ENCODE results near the gene ZNF497. TPM values are rescaled to one million over a fixed set of nuclear protein-coding genes. Genes with fewer than 3 reads are reported as not detected.

Gene ZNF497
- total and polyA plus RNA-seq, 9 of the 15 experiments (the other 6 are each of a cell fraction or from before 2014, with no cell fraction given), result 0.06 to 0.98 (median 0.44) TPM; not detected in 1

GRCh38 chr19:58318297-58318696 is 44.3 kb downstream of the ZNF497 start (continued):
- TF ChIP-seq HDAC3 (IDR thresholded peaks at IDR 0.05; ENCODE audit: borderline replicate concordance, partially characterized antibody) (no peak), MEIS2 (IDR thresholded peaks at IDR 0.05; ENCODE audit: partially characterized antibody) (no peak), MYBL2 (IDR thresholded peaks at IDR 0.05; ENCODE audit: low read depth) (no peak), MYBL2 (CRISPR knock-in tag; IDR thresholded peaks at IDR 0.05; ENCODE audit: borderline replicate concordance) (no peak), ZNF695 (CRISPR knock-in tag; IDR thresholded peaks at IDR 0.05) (no peak), SFPQ (IDR thresholded peaks at IDR 0.05; ENCODE audit: low read depth, low read length) (no peak)

- Histone ChIP-seq H3K79me2 (ENCODE audit: control insufficient read depth, insufficient read depth, low read length) (no peaks in the 10 kb centered on the region; the same call in 2 of the 3 replicates), H4K20me1 (replicated peaks; ENCODE audit: control insufficient read depth, insufficient read depth, low read length) (no peaks in the 10 kb centered on the region), H3K27ac (ENCODE audit: extremely low read depth, low read depth, low read length) (no peak overlapping the region), H3K9ac (ENCODE audit: insufficient read depth in 1 of 2, low read depth in 2 of 2, low read length in 2 of 2) (no peak overlapping the region), H3K4me3 (no peak overlapping the region), H3K9me3 (replicated peaks; ENCODE audit: control insufficient read depth, insufficient read depth, low read depth, low read length) (0 out of 2 replicates have a peak, but pooled peaks cover 1% of the 10 kb centered on the region), H3K27me3 (ENCODE audit: control insufficient read depth in 2 of 2, insufficient read depth in 2 of 2, low read length in 2 of 2) (no peaks in the 10 kb centered on the region), H3K4me1 (replicated peaks in 1 of 2; ENCODE audit: control insufficient read depth in 2 of 2, insufficient read depth in 2 of 2, low read length in 2 of 2) (no peaks in the 10 kb centered on the region; a peak in 1 of 5 replicates), H3K4me2 (ENCODE audit: insufficient read depth, low read length) (no peak overlapping the region), H3K36me3 (ENCODE audit: control insufficient read depth, insufficient read depth, low read length) (peaks cover 28% of the 10 kb centered on the region; the same call in 2 of the 3 replicates), H3K9me1 (ENCODE audit: control insufficient read depth, insufficient read depth, low read length) (no peaks in the 10 kb centered on the region), H2AFZ (ENCODE audit: low read depth, low read length) (no peak overlapping the region)
- in situ Hi-C loops (cut with MboI) (no loop called here), intact Hi-C loops (cut with micrococcal nuclease) (no loop called here)
- CTCF ChIA-PET (ENCODE audit: low intra/inter-chr PET ratio), result no interaction called here
- FAIRE-seq (peak; percentile 32), DNase-seq (ENCODE audit: extremely low read depth in 1 of 4, low spot score in 3 of 4) (peak; percentile 36 to 61 (median 52)), ATAC-seq (peak; percentile 72)
- POLR2A ChIA-PET, result interaction anchor here (1.0 to 3.9 kb wide), 4 partner anchors 8 to 17 kb away, joined by 6 to 27 read pairs (median 12); partner anchors contain the start of genes ERVK3-1 and ZSCAN22
- no TSS peak for BruUV-seq (replicated peaks)
- WGBS (ENCODE audit: insufficient coverage, low coverage, missing lambda C conversion rate), result 29% methylated on average over 6 of the region's 7 CpGs
- TF ChIP-seq AFF1 (IDR thresholded peaks at IDR 0.05; ENCODE audit: low read depth in 1 of 2, partially characterized antibody in 2 of 2) (peak in 1 of 2 experiments; percentile 99), EHMT2 (IDR thresholded peaks at IDR 0.05) (peak; percentile 99), ZNF589 (CRISPR knock-in tag; IDR thresholded peaks at IDR 0.05; ENCODE audit: low read depth) (0 out of 2 replicates have a peak, but pooled peaks have one; percentile 24), ZNF197 (CRISPR knock-in tag; IDR thresholded peaks at IDR 0.05; ENCODE audit: low read depth) (0 out of 2 replicates have a peak, but pooled peaks have one; percentile 56), FOXP4 (CRISPR knock-in tag; IDR thresholded peaks at IDR 0.05; ENCODE audit: borderline replicate concordance) (0 out of 2 replicates have a peak, but pooled peaks have one; percentile 38)
These were observed 45.0 kb downstream of the ZNF497 start for GRCh38 chr19:58317476-58318072.

All from K562 (cell line).